Fibroblast of lung (primary cell): Measurements from ENCODE around the gene AHCYL2.

ENCODE experiments used
- CTCF ChIP-seq, 2 donors: IDR thresholded peaks in 1 of 2; conservative IDR thresholded peaks in 1 of 2; 1 replicate in 1 of 2; 2 replicates in 1 of 2; pipeline ENCODE4 v1.5.1; 2011 to 2012; ENCODE audit warnings: low read length in 2 of 2, control low read depth in 1 of 2, inconsistent platforms in 1 of 2, low read depth in 1 of 2, mild to moderate bottlenecking in 1 of 2
- EZH2 ChIP-seq: IDR thresholded peaks from 2 replicates; pipeline ENCODE4 v1.5.1; 2012; ENCODE audit warnings: low read length, control low read depth, mild to moderate bottlenecking; ENCODE audit errors: missing control alignments

GRCh38 chr7:129271500-129272355 is 46.9 kb downstream of the AHCYL2 start:
- peak; percentile 51 to 71 for TF ChIP-seq CTCF (conservative IDR thresholded peaks at IDR 0.05 in 1 of 2, IDR thresholded peaks at IDR 0.05 in 1 of 2; ENCODE audit: low read depth in 1 of 2, low read length in 2 of 2)
- TF ChIP-seq EZH2: no peak
